HG03439 (cell line): ENCODE data around the gene RGS18.
"Not testable (repeated sequence)": the region's sequence is repeated elsewhere in the genome, so short reads cannot be mapped to it uniquely, and the experiment has no call there.

Experiments
- ATAC-seq: cut with Tn5 transposase; IDR thresholded peaks from one replicate; pipeline ENCODE4 v1.9.1; 2021; ENCODE audit warnings: mild to moderate bottlenecking, moderate library complexity; ENCODE audit not compliant: unreplicated experiment

Gene RGS18

GRCh38 chr1:192158181-192158580, at the start of gene RGS18:
TSS of gene RGS18 (plus strand) at chr1:192158462. CDS start at chr1:192158638, 176 bp downstream.
- peak; percentile 74 for ATAC-seq

DNA sequence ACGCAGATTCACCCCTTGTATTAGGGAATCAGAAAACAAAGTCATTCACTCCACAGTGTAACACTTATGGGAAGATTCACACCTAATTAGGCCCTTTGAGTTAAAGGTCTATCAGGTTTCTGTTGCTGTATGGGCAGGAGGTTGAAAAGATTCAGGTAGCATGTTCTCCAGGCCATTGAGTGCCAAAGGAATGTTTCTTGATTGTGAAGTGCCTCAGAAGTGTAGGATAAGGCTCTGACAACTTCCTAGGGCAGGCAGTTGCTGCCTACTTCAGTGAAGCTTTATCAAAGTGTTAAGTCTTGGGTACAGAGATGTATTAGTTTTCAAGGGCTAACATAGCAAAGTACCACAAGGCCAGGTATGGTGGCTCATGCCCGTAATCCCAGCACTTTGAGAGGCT, 48.7 kb upstream of the RGS18 start:
- ATAC-seq: no peak

GRCh38 chr1:192115000-192115399, 43.3 kb upstream of the RGS18 start:
- no peak for ATAC-seq

GRCh38 chr1:192118881-192119405, 39.3 kb upstream of the RGS18 start:
- no peak for ATAC-seq

DNA sequence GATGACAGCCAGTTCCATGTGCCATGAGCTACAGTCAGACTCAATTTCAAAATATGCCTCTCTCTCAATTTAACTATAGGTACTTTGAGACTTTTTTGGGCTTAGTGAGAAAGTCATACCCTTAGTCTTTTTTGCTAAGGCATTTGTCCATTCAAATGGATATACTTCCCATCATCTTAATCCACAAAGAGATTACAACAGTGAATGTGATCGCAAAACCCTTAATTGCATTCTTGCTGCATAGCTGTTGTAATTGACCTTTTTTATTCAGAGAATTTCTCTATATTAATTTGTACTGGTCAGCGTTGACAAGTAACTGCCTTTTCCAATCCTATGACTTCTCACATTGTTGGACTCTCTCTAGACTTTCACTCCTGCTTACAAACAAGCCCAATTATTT, 38.6 kb upstream of the RGS18 start:
- no peak for ATAC-seq

DNA sequence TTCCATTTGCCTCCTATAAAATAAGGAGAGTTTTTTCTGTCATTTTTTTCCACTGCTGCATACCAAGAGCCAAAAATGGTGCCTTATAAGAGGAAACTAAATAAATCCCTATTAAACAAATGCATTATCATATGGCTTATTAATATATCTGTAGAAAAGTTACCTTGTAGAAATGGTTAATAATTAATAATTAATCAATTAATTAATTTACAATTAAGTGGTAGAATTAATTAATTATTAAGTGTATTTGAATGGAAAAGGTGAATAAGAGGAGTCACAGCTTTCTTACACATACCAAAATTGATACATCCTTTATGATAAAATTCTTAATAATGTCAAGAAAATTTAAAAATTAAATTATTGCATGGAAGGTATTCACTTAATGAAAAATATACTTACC, 35.6 kb upstream of the RGS18 start:
- no peak for ATAC-seq

- ATAC-seq: no peak
Measured at GRCh38 chr1:192123212-192123611, 35.0 kb upstream of the RGS18 start.

DNA sequence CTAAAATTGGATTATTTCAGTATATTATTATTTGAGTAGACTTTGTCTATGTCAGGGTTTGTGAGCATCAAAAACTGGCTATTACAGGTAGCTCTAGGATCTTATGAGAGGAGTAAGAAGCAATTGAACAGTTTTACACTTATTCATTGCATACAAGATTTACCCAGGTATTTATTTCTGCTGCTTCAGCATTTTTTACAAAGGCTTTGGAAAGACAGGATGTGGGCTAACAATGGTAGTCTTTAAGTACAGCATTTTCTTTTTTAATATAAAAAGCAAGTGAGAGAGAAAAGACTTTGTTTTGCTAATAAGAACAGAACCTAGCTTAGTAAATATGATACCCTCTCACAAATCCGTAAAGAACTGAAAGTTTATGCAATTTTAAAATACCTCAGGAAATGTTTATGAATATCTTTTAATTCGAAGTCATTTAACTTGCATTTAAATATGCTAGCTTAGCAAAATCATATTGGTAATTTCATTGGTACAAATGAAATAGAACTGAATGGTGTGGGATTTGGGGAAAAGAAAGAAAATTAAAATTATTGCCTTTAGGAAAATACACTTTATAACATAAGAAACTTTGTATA, 32.1 kb upstream of the RGS18 start:
- ATAC-seq: no peak

DNA sequence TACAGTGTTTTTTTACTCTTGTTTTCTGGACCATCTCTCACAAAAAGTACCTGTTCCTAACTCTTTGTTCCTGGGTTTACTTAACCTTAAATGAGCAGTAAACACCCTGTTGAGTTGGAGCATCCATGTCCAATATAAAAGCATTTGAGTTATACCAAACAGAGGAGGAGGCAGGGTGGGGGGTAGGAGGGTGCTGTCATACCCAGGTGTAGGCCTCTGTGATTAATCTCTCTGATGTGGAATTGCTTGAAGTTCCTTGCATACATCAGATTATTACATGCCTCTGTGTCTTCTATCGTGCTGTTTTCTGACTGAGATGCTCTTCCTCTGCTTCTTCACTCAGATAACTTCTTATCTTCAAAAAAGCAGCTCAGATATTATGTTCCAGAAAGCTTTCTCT, 28.1 kb upstream of the RGS18 start:
- ATAC-seq: no peak

- not testable (repeated sequence) for ATAC-seq
Measured at GRCh38 chr1:192130865-192131264, 27.4 kb upstream of the RGS18 start.

DNA sequence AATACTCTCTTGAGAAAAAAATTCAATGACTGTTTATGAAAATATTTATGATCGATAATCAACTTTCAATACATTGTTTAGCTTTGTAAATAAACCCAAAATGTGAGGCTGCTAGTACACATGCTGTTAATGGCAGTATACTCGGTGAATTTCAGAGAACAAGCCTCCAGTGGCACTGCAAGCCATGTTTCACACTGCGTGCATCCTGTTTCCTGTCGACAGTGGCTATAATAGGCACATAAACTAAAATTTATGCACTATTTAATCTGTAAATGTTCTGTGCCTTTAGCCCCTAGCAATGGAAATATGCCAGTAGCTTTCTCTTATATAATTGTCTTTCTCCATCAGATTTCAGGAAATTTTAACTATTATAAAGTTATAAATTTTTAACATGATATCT, 26.3 kb upstream of the RGS18 start:
- ATAC-seq: no peak

GRCh38 chr1:192133350-192133926, 24.8 kb upstream of the RGS18 start:
- ATAC-seq: no peak

- no peak for ATAC-seq
Measured at GRCh38 chr1:192140382-192140781, 17.9 kb upstream of the RGS18 start.

GRCh38 chr1:192147221-192147620, 11.0 kb upstream of the RGS18 start:
- no peak for ATAC-seq

DNA sequence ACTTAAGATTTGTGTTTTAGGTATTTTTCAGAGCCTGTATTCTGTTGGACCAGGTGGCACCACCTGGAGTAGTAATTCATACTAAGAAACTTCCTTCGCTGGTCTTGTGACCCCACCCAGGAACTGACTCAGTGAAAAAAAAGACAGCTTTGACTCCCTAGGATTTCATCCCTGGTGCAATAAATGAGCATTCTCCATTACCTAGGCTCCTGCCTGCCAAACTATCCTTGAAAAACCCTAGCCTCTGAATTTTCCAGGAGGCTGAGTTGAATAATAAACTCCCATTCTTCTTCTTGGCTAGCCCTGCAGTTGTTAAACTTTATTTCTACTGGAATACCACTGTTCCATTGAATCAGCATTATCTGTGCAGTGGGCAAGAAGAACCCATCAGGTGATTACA, 10.6 kb upstream of the RGS18 start:
- no peak for ATAC-seq

DNA sequence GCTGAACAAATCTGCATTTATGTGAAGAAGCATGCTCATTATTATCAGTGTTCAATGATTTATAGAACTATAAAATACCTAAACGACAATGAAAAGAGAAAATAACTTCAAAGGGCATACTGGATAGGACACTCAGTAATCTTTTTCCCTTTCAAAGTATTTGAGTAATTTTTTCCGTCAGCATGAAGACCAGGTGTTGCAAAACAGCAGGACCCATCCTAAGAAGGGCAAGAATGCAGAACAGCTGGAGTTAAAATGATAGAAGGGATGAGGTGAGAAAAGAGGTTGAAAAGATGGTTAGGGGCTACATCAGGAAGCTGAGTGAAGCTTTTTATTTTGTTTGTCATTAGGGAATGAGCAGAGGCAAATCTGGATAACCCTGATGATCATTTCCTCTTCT, 7.1 kb upstream of the RGS18 start:
- no peak for ATAC-seq

DNA sequence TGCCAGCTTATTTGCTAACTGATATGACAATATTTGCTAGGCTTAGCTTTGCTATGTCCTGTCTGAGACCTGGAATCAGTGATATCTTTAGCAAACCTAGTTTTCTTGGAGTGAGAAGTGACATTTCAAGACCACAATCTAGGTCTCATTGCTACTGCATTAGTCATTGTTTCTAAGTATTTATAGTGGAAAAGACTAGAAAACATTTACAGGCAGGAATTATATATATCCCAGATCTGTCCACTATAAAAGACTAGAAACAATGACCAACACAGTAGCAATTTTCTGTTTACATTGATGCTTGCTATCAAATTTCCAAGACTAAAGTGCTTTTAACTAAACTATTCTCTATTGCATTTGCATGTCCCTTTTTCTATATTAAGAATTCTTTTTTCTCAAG, 5.0 kb upstream of the RGS18 start:
- no peak for ATAC-seq

DNA sequence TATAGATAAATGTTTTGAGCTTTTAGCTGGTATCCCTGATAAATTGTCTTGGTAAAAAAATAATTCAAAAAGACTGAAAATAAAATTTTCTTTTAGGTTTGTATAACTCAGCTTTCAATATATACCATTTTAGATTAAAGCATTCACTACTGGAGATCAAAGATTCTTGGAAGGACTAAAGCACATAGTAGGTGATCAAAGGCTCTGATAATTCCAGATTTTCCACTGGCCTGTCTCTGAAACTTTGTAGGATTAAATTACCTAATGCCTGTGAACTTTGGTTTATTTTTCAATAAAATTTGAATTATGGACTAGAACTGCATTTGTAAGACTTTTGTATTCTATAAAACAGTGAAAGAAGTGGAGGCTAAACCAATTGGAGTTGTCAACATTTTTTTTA, 1.2 kb upstream of the RGS18 start:
- no peak for ATAC-seq

DNA sequence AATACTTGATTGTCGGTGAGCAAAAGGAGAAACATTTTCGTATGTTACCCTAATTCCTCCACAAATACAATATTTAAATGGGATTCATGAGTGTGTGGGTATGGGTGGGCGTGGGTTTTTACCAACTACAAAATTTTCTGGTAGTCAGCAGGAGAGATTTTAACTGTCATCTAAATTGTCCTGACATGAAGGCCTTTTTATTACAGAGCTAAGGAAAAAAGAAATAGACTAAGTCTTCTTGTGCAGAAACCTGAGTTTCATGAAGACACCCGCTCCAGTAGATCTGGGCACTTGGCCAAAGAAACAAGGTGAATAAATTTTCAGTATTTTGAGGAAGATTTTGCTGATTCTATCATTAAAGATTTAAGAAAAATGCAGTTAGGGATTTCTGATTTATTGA, 752 bp downstream of the RGS18 start:
- no peak for ATAC-seq

GRCh38 chr1:192159781-192160180, 1.5 kb downstream of the RGS18 start:
- ATAC-seq: no peak

- no peak for ATAC-seq
Measured at GRCh38 chr1:192160196-192160595, 1.9 kb downstream of the RGS18 start.

GRCh38 chr1:192161976-192162375, 3.7 kb downstream of the RGS18 start:
- ATAC-seq: no peak

DNA sequence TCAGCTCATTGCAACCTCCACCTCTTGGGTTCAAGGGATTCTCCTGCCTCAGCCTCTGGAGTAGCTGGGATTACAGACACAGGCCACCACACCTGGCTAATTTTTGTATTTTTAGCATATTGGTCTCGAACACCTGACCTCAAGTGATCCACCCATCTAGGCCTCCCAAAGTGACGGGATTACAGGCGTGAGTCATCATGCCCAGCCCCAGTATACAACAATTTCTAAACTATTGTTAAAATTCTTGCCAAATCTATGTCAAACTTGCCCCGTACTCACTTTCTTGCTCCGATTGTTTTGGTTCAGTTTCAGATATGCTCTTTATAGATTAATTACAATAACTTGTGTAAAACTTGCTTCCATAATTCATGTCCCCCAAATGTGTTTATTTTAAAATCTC, 4.1 kb downstream of the RGS18 start:
- ATAC-seq: no peak
